LNCAP (cell line): ENCODE measurements around the gene CEP164.

ENCODE experiments used
- CTCF ChIP-seq: fragments of 450-650 bp; IDR thresholded peaks from 2 replicates; pipeline ENCODE4 v1.5.1; 2017; ENCODE audit warnings: mild to moderate bottlenecking

Gene CEP164

GRCh38 chr11:117437041-117437790 is 109.6 kb downstream of the CEP164 start:
- TF ChIP-seq CTCF = no peak

GRCh38 chr11:117437791-117438130 is 110.1 kb downstream of the CEP164 start:
- TF ChIP-seq CTCF = no peak

DNA sequence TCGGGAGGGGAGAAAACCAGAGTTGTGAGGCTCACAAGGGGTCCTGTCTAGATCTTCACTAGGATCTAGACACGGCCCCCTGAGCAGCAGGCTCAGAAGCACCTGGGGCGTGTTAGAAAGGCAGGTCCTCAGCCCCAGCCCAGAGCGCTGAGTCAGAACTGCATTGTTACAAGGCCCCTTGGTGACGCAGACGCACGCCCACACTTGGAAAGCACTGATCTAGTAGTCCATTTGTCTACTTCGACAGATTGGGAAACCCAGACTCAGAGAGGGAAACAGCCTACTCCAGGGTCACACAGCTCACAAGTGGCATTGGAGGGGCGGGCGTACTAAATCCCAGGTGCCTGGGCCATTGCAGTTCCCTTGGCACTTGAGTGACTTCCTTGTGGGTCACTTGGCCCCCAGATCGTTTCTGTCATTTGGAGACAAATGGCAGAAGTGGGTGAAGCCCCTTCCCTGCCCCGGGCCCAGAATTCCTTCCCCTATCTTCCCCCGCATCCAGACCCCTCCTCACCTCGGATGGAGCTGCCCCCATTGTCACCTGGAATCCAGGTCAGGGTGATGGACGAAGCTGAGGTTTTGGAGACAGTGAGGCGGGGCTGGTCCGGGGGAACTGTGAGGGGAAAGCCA is 110.8 kb downstream of the CEP164 start:
- TF ChIP-seq CTCF = no peak

GRCh38 chr11:117439256-117439655 is 111.6 kb downstream of the CEP164 start:
- no peak for TF ChIP-seq CTCF

DNA sequence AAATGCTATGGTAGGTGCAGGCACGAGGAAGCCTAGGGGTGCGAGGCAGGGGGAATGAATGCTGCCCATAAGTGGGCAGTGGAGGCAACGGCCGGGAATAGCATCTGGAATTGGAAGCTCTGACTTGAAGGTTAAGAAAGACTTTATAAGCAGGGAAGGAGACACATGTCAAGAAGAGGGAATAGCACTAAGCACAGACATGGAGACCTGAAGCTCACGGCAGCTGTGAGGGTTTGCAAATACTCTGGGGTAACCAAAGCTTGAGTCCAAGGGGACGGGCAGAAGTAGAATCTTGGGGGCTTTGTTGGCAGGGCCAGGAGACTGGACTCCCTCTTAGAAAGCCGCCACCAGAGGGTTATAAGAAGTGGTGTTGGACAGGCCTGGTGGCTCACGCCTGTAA is 112.6 kb downstream of the CEP164 start:
- no peak for TF ChIP-seq CTCF

GRCh38 chr11:117441146-117441975 is 113.7 kb downstream of the CEP164 start:
- no peak for TF ChIP-seq CTCF

DNA sequence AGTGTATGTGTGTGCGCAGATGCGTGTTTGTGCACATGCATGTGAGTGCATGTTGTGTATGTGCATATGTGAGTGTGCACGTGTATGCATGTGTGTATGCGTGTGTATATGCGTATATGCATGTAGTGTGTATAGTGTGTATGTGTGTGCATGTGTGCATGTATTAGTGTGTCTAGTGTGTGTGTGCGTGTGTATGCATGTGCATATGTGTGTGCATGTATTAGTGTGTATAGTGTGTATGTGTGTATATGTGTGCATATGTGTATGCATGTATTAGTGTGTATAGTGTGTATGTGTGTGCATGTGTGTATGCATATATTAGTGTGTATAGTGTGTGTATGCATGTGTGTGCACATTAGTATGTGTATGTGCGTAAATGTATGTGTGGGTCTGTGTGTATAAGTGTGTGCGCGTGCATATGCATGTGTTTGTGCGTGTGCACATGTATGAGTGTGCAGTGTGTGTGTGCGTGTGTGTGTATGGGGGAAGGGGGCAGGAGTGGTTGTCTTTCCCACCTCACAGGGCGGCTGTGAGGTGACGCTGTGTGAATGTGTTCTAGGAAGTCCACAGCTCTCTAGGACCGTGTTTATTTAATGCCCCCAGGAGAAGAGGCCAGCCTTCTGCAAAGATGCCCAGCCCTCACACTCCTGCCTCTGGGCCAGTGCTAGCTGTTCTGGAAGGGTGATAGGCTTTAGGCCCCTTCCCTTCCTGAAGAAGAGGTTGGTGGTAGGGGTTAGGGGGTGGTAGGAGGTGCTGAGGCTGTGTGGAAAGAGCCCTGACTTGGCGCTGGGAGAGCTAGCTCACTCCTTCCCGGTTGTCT is 114.6 kb downstream of the CEP164 start:
- no peak for TF ChIP-seq CTCF
